Spleen (tissue), 11 donors: ENCODE measurements around the gene AP1S1. TPM values are rescaled to one million over a fixed set of nuclear protein-coding genes. Genes with fewer than 3 reads are reported as not detected.

ENCODE experiments used
- DNase-seq: peaks from one replicate; pipeline ENCODE4 v3.0.0-alpha.2; 2020
- H3K27ac ChIP-seq, 8 donors: fragments of 200-600 bp; sonication (generic) in 7 of 8; 1 replicate in 4 of 8; 2 replicates in 4 of 8; pipeline versions ENCODE4 v1.5.0 to v1.8.0; 2016 to 2021; ENCODE audit warnings: inconsistent platforms in 4 of 8, mild to moderate bottlenecking in 4 of 8, moderate library complexity in 1 of 8
- H3K27me3 ChIP-seq, 7 donors: fragments of 200-600 bp; sonication (generic) in 6 of 7; replicated peaks in 1 of 7; 1 replicate in 4 of 7; 2 replicates in 3 of 7; pipeline versions ENCODE4 v1.5.0 to v1.8.0; 2016 to 2021; ENCODE audit warnings: inconsistent platforms in 3 of 7, mild to moderate bottlenecking in 1 of 7
- H3K36me3 ChIP-seq, 6 donors: fragments of 200-600 bp; sonication (generic) in 5 of 6; 1 replicate in 4 of 6; 2 replicates in 2 of 6; pipeline versions ENCODE4 v1.5.0 to v1.8.0; 2016 to 2021; ENCODE audit warnings: inconsistent platforms in 2 of 6
- H3K4me1 ChIP-seq, 6 donors: fragments of 200-600 bp; sonication (generic) in 5 of 6; 1 replicate in 3 of 6; 2 replicates in 3 of 6; pipeline versions ENCODE4 v1.5.0 to v1.8.0; 2016 to 2021; ENCODE audit warnings: inconsistent platforms in 3 of 6
- H3K4me3 ChIP-seq, 8 donors: fragments of 200-600 bp; sonication (generic) in 7 of 8; 1 replicate in 4 of 8; 2 replicates in 4 of 8; pipeline versions ENCODE4 v1.5.0 to v1.8.0; 2016 to 2021; ENCODE audit warnings: inconsistent platforms in 4 of 8, mild to moderate bottlenecking in 4 of 8, moderate library complexity in 2 of 8
- H3K9me3 ChIP-seq, 8 donors: fragments of 200-600 bp; sonication (generic) in 7 of 8; 1 replicate in 4 of 8; 2 replicates in 4 of 8; pipeline versions ENCODE4 v1.5.0 to v1.8.0; 2016 to 2021; ENCODE audit warnings: inconsistent platforms in 4 of 8
- POLR2A ChIP-seq, 3 donors: fragments of 450-650 bp; IDR thresholded peaks; one replicate each; pipeline ENCODE4 v1.5.1; 2017; ENCODE audit warnings: antibody characterized with exemption in 3 of 3, mild to moderate bottlenecking in 1 of 3
- POLR2AphosphoS5 ChIP-seq, 3 donors: sonication (generic); formaldehyde crosslinking; IDR thresholded peaks; one replicate each; pipeline ENCODE4 v1.5.1; 2017; ENCODE audit warnings: antibody characterized with exemption in 3 of 3
- WGBS, 5 donors: extraction: QIAGEN DNeasy Blood & Tissue Kit in 3 of 5; methylation state at CpG; one replicate each; pipeline versions ENCODE4 v1.1.5 to v1.1.7; 2013 to 2018; 5-methylcytosine and 5-hydroxymethylcytosine counted together
- intact Hi-C: fragments of 100-400 bp; cut with DNase I; formaldehyde crosslinking; loops from one replicate; pipeline ENCODE4 v1.15.0; 2023; ENCODE audit warnings: low total_unique reads
- polyA plus RNA-seq, 3 donors: library from polyadenylated mRNA; stranded (reverse); fragments of 200-250 nt; gene quantifications; one replicate each; pipeline ENCODE4 v1.2.1, GENCODE V29; 2013
- total RNA-seq, 7 donors: library from RNA; depleted of rRNA in 3 of 7; stranded (reverse); fragments of >200 nt in 3 of 7; fragmentation: NEBNext Ultra II Directional in 4 of 7; extraction: Animal tissue kit (Norgen Biotek cat#: 25700) in 4 of 7; gene quantifications; one replicate each; pipeline versions ENCODE4 v1.1.0 to v1.2.1, GENCODE V29; 2016 to 2021
- TF ChIP-seq, protein P1 (sequence below), 11 experiments: fragments of 200-600 bp in 7 of 11; fragments of 450-650 bp in 4 of 11; sonication (generic) in 4 of 11; IDR thresholded peaks in 8 of 11; conservative IDR thresholded peaks in 3 of 11; 1 replicate in 7 of 11; 2 replicates in 4 of 11; pipeline versions ENCODE4 v1.4.0 to v1.8.0; 2016 to 2021; ENCODE audit warnings: antibody characterized with exemption in 11 of 11, inconsistent platforms in 4 of 11, mild to moderate bottlenecking in 1 of 11
- donor health status: healthy with polysubstance abuse.
- donor health status: DM: no; HTN: no; CAD: no; lungs with moderate emphysema.
- donor health status: DM: no; HTN: no; CAD: no.
- donor health status: Bipolar disorder and iron deficiency.
- donor health status: healthy.
- donor health status: DM: no; HTN: no; CAD: no.
- donor health status: DM: yes; HTN: yes; CAD: no.

AP1S1 gene
- total and polyA plus RNA-seq, 10 donors, result 15.4 to 49.5 (median 31.0) TPM

DNA sequence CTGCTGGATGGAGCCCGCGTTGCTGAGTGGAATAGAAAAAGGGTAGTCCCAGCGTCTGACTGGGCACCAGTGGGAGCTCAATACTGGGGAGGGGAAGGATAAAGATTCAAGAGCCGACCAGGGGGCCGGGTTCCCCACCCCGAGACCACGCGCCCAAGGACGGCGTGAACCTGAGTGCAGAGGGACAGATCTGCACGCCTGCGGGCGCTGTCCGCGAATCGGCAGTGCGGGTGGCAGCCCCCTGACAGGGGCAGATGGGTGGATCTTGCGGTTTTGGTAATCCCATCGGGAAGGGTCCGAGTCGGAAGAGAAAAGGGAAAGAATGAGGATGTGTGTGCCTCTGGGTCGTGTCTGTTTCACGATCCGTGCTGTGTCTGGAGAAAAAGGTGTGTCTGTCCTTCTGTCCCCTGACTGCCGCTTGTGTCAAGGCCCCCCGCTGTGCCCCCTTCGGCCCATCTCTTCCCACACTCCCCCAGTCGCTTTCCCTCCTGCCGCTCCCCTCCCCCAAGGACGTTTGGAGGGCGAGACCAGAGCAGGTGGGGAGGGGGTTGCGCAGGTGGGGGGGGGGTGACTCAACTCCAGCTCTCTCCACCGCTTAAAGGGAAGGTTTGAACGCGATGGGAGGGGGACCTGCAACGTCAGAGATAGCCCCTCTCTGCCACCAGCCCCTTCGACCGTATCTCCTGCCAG, 11.8 kb downstream of the AP1S1 start:
- peaks cover 41 to 78% (median 62%) of the 10 kb centered on the region in 6 donors for H3K4me1 ChIP-seq
- H3K27ac ChIP-seq, result no peak overlapping the region
- no peak for TF ChIP-seq POLR2AphosphoS5 (IDR thresholded peaks at IDR 0.05)
- no peak for TF ChIP-seq POLR2A (IDR thresholded peaks at IDR 0.05)
- TF ChIP-seq, protein P1, sequence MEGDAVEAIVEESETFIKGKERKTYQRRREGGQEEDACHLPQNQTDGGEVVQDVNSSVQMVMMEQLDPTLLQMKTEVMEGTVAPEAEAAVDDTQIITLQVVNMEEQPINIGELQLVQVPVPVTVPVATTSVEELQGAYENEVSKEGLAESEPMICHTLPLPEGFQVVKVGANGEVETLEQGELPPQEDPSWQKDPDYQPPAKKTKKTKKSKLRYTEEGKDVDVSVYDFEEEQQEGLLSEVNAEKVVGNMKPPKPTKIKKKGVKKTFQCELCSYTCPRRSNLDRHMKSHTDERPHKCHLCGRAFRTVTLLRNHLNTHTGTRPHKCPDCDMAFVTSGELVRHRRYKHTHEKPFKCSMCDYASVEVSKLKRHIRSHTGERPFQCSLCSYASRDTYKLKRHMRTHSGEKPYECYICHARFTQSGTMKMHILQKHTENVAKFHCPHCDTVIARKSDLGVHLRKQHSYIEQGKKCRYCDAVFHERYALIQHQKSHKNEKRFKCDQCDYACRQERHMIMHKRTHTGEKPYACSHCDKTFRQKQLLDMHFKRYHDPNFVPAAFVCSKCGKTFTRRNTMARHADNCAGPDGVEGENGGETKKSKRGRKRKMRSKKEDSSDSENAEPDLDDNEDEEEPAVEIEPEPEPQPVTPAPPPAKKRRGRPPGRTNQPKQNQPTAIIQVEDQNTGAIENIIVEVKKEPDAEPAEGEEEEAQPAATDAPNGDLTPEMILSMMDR (IDR thresholded peaks at IDR 0.05 in 8 of 11, conservative IDR thresholded peaks at IDR 0.05 in 3 of 11), result no peak
- peak overlapping the region in 4 of 8 donors; percentile 10 to 75 (median 16) for H3K4me3 ChIP-seq
- 3 to 4% (median 3%) methylated on average over 36 to 38 of the region's 38 CpGs for WGBS, 5 donors
- peak; percentile 73 for DNase-seq
- intact Hi-C loops, result no loop called here
- peaks cover 0 to 6% (median 0%) of the 10 kb centered on the region in 8 donors for H3K9me3 ChIP-seq
- H3K36me3 ChIP-seq, result peaks cover 0 to under 1% (median 0%) of the 10 kb centered on the region in 6 donors
- peaks cover 5 to 95% (median 90%) of the 10 kb centered on the region in 7 donors for H3K27me3 ChIP-seq

DNA sequence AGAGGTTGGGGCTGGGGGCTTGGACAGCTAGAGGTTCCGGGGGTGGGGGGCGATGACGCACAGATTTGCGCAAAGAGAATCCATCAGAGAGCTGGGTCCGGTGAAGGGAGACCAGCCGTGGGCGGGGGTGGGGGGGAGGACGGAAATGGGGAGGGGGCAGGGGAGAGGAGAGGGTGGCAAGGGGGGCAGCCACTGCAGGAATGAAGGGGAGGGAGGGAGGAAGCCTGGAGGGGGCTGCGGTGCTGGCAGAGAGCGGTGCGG, 12.3 kb downstream of the AP1S1 start:
- Histone ChIP-seq H3K36me3 (no peaks in the 10 kb centered on the region), H3K27ac (no peak overlapping the region), H3K4me3 (no peak overlapping the region), H3K4me1 (peaks cover 41 to 83% (median 64%) of the 10 kb centered on the region in 6 donors), H3K9me3 (peaks cover 0 to 6% (median 0%) of the 10 kb centered on the region in 8 donors), H3K27me3 (peaks cover 5 to 100% (median 95%) of the 10 kb centered on the region in 7 donors)
- TF ChIP-seq POLR2A (IDR thresholded peaks at IDR 0.05) (no peak), POLR2AphosphoS5 (IDR thresholded peaks at IDR 0.05) (no peak)
- TF ChIP-seq, protein P1 (IDR thresholded peaks at IDR 0.05 in 8 of 11, conservative IDR thresholded peaks at IDR 0.05 in 3 of 11), result no peak
- no peak for DNase-seq
- intact Hi-C loops, result no loop called here
- WGBS, 5 donors, result 0 to 5% (median 3%) methylated on average over 9 to 11 of the region's 11 CpGs

DNA sequence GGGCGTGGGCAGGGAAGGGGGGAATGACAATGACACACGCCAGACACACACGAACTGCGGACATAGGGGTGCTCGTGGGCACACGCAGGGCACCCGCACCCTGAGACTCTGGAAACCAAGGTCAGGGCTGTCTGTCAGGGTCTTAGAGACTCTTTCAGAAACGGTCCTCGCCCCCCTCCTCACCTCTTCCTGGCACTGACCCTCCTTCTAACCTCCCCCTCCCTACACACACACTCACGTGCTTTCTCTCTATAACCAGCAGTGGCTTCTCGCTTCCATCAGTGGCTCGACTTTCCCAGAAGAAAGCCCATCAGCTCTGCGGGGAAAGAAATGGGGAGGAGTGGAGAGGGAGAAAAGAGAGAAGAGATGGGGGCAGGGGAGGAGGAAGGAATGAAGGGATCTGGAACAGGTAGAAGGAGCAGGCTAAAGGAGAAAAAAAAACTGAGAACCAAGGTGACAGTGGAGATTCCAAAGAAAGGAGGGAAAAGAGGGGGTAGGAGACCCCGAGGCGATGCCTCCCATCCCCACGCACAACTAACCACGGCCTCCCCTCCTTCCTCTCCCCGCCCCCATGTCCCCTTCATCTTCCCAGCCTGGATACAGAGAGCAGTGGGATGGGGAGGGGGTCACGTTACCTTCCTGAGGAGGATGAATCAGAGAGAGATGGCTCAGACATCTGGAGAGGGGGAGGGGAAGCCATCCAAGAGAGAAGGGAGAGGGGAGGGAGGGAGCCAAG, 12.8 kb downstream of the AP1S1 start:
- Histone ChIP-seq H3K27me3 (peaks cover 9 to 100% (median 100%) of the 10 kb centered on the region in 7 donors), H3K4me1 (peaks cover 45 to 84% (median 69%) of the 10 kb centered on the region in 6 donors), H3K27ac (no peak overlapping the region), H3K9me3 (peaks cover 0 to 6% (median 0%) of the 10 kb centered on the region in 8 donors), H3K36me3 (no peaks in the 10 kb centered on the region), H3K4me3 (no peak overlapping the region)
- DNase-seq, result no peak
- TF ChIP-seq POLR2A (IDR thresholded peaks at IDR 0.05), result no peak
- no peak for TF ChIP-seq POLR2AphosphoS5 (IDR thresholded peaks at IDR 0.05)
- TF ChIP-seq, protein P1 (IDR thresholded peaks at IDR 0.05 in 8 of 11, conservative IDR thresholded peaks at IDR 0.05 in 3 of 11), result no peak
- intact Hi-C loops, result no loop called here
- WGBS, 5 donors, result 1 to 2% (median 2%) methylated on average over 18 to 19 of the region's 19 CpGs
